Cardiac septum (tissue), 1 donor: Measurements from ENCODE around the gene FSD1. TPM values are rescaled to one million over a fixed set of nuclear protein-coding genes. Genes with fewer than 3 reads are reported as not detected.
"Not testable (repeated sequence)": the region's sequence is repeated elsewhere in the genome, so short reads cannot be mapped to it uniquely, and the experiment has no call there.

Experiments
- DNase-seq: peaks from one replicate; pipeline ENCODE4 v3.0.0-alpha.2; 2020; ENCODE audit warnings: low spot score
- intact Hi-C: fragments of 100-400 bp; cut with DNase I; formaldehyde crosslinking; loops from one replicate; pipeline ENCODE4 v1.14.0; 2022
- total RNA-seq: library from RNA; stranded (reverse); fragmentation: NEBNext Ultra II Directional; extraction: Animal tissue kit (Norgen Biotek cat#: 25700); gene quantifications from one replicate; pipeline ENCODE4 v1.2.1, GENCODE V29; 2021
- donor health status: DM: no; HTN: no; CAD: no.

Gene FSD1
- total RNA-seq, 1 donor from 2014 or later, result 0.24 TPM

DNA sequence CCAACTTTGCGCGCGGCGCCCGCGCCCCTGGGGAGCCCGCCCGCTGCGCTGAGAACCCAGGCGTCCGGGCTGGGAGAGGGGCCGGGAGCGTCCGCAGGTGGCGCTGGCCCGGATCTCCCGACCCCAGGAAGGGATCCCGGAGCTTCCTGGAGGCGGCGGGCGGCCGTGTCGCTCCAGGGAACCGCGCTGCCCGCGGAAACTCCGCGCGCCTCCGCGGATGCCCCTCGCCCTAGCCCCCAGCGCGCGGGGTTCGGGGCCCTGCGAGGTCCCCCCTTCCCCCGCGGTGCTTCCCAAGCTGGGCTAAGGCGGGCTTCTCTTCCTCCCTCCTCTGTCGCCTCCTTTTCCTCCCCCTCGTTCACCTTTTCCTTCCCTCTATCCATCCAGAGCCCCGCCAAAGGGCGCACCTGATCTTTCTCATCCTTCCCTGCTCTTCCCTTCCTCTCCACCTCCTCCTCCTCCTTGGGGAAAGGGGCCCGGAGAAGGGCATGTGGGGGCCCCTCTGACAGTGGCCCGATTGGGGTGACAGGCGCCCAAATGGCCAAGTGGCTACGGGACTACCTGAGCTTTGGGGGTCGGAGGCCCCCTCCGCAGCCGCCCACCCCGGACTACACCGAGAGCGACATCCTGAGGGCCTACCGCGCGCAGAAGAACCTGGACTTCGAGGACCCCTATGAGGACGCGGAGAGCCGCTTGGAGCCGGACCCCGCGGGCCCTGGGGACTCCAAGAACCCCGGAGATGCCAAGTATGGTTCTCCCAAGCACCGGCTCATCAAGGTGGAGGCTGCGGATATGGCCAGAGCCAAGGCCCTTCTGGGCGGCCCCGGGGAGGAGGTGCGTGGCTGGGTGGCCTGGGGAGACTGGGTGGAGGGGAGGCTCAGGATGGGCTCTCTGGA is 24.6 kb upstream of the FSD1 start:
- intact Hi-C loops, result no loop called here
- no peak for DNase-seq

DNA sequence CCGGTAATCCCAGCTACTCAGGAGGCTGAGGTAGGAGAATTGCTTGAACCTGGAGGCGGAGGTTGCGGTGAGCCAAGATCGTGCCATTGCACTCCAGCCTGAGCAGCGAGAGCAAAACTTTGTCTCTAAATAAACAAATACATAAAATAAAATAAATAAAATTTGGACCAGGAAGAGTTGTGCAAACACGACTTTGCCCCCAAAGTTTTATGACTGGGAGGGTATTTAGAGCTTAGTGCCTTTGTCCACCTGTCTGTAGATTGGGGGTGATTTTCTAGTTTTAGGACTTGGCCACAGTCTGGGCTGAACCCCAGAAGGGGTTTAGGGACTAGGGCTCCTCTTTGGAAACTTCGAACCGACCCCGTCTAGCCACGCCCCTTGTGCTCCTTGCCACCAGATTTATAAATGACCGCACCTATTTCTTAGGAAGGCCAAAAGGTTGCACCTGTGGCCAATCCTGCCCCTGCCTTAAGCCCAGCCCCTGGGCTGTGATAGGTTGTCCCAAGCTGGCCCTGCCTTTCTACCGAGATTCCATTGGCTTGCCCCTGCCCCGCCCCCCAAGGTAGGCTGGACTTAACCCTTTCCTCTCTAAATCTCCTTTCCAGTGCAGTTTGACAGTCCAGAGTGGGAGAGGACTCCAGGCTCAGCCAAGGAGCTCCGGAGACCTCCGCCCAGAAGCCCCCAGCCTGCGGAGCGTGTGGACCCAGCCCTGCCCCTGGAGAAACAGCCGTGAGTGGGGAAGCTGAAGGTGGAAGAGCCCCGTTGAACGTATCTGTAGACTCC is 20.0 kb upstream of the FSD1 start:
- DNase-seq, result no peak
- intact Hi-C loops, result no loop called here

DNA sequence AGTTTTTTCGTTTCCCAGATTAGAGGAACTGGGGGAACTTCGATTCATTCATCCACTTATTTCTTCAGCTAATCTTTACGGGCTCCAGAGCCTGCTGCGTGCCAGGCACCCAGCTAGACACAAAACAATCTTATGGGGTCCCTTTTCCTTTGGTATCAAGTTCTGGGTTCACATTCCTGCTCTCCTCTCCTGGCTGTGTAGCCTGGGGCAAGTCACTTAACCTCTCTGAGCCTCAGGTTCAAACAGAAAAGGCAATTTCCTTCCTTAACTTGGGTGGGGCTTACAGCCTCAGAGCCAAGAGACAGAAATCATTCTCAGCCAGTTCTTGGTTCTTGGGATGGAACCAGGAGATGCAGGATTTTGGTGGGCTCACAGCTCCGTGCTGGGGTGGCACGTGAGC is 19.4 kb upstream of the FSD1 start:
- intact Hi-C loops, result no loop called here
- no peak for DNase-seq

DNA sequence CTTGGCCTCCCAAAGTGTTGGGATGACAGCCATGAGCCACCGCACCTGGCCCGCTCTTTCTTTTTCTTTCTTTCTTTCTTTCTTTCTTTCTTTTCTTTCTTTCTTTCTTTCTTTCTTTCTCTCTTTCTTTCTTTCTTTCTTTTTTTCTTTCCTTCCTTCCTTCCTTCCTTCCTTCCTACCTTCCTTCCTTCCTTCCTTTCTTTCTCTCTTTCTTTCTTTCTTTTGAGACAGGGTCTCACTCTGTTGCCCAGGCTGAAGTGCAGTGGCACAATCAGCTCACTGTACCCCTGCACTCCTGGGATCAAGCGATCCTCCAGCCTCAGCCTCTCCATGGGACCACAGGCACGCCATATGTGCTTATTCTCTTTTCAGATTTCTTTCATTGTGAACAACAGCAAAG is 18.3 kb upstream of the FSD1 start:
- DNase-seq, intact Hi-C loops: not testable (repeated sequence)

DNA sequence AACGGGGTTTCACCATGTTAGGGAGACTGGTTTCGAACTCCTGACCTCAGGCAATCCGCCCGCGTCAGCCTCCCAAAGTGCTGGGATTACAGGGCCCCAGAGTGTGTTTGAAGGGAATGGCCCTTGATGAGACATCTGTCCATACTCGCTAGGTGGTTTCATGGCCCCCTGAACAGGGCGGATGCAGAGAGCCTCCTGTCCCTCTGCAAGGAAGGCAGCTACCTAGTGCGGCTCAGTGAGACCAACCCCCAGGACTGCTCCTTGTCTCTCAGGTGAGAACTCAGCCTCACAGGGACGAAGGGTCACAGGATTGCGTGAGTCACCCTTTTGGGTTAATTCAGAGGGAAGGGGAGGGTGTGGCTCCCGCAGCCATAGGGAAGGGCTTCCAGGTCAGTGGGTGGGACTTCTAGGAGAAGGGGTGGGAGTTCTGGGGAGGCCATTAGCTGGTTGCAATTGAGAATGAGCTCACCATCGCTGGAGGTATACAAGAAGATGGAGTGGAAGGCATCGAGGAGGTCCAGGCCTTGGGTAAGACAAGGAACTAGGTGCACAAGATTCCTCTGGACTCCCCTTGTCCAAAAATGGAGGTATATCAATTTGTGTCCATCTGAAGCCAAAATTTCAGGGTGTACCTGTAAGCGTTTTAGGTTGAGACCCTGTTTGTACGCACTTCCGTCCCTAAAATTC is 16.2 kb upstream of the FSD1 start:
- intact Hi-C loops, result no loop called here
- no peak for DNase-seq

DNA sequence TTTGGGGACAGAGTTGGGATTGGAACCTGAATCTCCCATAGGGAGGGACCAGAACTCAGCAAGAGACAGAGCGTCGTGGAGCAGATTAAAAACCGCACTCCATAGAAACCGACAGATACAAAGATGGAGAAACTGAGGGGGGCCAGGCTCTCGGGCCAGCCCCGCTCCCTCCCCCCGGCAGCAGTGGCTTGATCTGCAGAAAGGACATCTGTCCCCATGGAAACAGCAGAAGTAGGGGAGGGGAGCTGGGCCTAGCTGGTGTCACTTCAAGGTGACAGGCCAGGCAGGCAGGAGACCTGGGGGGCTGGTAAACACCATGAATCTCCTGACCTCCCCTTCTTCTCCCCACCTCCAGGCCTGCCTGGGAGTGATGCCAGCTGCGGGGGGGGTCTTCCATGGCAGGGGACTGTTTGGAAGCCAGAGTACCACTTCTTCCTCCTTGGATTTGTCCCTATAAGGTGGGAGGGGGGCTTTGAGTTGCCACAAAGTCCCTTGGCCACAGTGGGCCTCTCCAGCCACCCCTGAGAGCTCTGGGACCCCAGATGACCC is 13.1 kb upstream of the FSD1 start:
- intact Hi-C loops, result no loop called here

DNA sequence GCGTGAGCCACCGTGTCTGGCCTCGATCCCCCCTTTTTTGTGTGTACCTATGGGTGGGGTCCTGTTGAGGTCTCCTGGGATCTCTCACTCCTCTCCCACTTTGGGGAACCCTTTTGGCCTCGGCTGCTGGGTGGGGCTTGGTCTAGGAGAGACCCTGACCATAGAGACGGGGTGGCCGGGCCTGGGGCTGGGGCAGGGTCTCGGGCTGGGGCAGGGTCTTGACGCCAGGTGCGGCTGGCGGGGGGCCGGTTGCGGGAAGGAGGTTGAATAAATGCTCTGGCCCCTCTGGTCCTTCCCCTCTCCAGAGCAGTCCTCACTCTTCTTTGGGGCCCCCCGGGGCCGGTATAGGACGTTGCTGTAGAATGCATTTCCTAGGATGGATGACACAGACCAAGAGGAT is 11.9 kb upstream of the FSD1 start:
- intact Hi-C loops, result no loop called here
- DNase-seq, result no peak

More for the DNA sequence above, 13.1 kb upstream of the FSD1 start:
- no peak for DNase-seq

DNA sequence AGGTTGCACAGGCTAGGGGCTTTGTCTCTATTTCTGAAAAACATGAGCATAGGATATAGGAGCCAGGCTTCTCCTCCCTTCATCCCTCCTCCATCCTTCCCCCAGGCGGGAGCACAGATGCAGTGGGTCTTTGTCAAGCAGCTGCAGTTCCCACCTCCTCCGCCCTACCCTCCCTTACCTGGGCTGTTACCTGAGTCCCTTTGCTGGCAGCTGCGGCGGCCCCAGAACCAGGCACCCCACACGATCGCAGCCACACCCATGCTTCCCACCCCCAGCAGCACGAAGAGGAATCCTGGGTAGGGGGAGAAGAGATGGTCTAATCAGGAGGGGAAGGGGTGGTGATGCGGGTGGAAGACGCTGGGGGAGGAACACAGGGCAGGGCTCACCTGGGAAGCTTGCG is 10.0 kb upstream of the FSD1 start:
- intact Hi-C loops, result no loop called here
- no peak for DNase-seq

DNA sequence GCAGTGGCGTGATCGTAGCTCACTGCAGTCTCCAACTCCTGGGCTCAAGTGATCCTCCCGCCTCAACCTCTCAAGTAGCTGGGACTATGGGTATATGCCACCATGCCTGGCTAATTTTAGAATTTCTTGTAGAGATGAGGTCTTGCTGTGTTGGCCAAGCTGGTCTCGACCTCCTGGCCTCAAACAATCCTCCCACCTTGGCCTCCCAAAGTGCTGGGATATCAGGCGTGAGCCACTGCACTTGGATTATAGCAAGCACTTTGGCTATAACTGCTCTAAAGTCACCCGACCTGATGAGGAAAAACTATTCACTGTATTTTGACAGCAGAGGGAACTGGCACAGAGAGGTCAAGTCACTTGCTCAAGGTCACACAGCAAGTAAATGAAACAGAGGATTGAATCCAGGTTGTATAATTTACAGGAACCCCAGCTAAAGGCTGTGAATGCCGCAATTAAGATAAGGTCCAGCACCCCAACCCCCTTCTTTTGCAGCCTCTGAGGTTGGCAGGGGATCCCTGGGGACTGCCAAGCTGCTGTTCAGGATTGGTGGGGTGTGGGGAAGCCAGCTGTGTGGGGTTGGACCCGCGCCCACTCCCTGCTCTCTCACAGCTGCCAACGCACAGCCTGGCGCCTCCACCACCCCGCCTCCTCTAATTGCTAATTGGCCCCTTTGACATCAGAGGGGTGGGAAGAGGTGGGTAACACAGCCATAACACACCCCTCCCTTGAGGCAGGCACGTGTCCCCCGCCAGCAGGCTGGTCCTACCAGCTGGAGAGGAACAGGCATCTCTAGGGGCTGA is 8.2 kb upstream of the FSD1 start:
- intact Hi-C loops, result no loop called here
- no peak for DNase-seq

DNA sequence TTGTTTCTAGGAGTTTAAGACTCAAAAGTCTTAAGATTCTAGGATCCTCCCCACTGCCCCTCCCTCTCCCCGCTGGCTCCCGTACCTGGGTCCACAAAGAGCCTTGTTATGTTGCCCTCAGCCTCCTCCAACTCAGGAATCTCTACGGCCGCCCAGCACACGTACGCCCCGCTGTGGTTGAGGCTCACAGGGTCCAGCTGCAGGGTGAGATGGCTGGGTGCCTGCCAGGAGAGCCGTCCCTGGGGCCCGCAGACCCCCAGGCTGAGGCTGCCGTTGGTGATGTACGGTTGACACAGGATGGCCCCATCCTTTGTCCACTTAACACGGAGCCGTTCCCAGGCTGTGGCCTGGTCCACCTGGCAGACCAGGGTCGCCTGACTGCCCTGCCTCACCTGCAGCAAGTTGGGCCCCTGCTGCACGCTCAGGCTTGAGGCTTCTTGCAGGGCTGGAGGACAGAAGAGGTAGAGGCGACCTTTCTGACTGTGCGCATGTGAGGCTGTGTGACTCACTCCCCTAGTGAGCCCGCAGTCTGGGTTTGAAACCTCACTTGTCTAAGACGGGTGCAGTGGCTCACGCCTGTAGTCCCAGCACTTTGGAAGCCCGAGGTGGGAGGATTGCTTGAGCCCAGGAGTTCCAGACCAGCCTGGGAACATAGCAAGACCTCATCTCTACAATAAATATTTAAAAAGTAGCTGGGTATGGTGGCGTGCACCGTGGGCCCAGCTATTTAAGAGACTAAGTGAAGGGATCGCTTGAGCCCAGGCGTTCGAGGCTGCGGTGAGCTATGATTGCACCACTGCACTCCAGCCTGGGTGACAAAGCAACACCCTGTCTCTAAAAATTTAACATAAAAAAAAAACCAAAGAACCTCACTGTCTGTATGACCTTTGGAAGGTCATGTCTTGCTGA is 6.2 kb upstream of the FSD1 start:
- no peak for DNase-seq
- intact Hi-C loops, result no loop called here

DNA sequence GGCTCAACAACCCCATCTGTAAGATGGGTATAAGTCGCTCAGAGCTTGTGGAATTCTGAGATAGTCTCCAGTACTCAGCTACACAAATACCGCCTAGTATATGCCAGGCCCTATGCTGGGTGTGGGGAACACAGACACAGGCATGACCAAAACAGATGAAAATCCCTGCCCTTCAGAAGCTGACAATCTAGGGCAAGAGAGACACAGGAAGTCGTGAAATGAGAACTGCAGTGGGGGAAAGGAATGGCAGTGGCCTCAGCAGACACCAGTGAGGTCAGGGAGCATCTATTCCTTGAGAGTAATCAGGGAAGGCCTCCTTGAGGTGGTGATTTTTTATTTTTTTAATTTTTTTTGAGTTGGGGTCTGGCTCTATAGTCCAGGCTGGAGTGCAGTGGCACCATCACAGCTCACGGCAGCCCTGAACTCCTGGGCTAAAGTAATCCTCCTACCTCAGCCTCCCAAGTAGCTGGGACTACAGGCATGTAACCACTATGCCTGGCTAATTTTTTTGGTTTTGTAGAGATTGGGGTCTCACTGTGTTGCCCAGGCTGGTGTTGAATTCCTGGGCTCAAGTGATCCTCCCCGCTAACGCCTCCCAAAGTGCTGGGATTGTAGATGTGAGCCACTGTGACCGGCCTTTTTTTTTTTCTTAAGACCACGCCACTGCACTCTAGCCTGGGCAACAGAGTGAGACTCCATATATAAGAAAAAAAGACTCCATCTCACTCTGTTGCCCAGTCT is 5.4 kb upstream of the FSD1 start:
- intact Hi-C loops, result no loop called here
- no peak for DNase-seq

DNA sequence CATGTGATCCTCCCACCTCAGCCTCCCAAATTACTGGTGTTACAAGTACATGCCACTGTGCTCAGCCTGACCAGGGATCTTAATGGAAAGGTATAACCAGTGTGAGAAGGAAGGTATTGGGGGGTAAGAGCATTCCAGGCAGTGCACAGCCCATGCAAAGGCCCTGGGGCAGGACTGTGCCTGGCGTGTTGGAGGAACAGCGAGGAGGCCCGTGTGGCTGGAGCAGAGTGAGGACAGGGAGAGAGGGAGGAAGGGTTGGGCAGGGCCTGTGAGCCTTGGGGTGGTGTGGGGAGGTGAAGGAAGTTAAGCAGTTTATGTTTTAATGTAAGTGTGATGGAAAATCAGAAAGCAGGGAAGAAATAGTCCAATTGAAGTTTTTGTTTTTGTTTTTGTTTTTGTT is 3.8 kb upstream of the FSD1 start:
- intact Hi-C loops, result no loop called here

DNA sequence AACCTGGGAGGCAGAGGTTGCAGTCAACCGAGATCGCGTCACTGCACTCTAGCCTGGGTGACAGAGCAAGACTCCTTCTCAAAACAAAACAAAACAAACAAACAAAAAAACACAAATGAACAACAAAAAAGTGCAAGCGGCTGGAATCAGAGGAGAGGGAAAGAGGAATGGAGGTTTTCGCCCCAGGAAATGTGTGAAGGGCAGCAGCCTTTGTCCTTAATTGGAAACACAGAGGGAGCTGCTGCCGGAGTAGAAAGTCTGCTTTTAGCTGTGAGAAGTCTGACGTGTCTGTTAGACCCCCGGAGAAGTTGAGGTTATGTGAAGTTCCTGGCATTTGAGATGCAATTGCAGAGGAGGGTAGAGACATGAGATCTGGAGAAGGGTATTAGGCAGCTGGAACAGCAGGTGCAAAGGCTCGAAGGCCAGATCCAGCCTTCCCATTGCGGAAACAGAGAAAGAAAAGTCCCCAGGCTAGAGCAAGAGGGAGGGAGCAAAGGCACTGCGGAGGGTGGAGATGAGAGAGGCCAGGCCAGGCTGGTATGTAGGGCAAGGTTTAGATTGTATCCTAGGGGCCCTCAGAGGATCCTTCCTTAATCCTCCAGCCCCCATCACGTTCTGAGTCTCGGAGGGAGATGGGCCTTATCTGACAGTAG is 2.7 kb upstream of the FSD1 start:
- DNase-seq, result no peak
- intact Hi-C loops, result no loop called here

More for the DNA sequence above, 3.8 kb upstream of the FSD1 start:
- no peak for DNase-seq

DNA sequence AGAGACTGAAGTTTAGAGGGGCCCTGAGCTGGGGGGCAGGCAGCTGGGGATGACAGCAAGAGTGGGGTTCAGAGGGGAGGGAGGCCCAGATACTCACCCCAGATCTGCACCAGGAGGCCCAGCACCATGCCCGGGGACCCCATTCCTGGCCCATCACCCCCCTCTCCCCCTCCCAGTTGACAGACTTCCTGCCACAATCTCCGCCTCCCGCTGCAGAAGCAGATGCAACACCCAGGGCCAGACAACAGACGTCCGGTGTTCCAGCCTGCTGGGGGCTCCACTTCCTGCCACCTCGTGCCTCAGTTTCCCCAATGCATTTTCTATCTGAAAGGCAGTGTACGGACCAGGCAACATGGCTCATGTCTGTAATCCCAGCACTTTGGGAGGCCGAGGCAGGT is 2.2 kb upstream of the FSD1 start, which contains the start of gene TMIGD2:
Gene TMIGD2, minus strand, starts transcription at position 147 of the 398 bp plus-strand sequence. Its CDS starts 4 bp downstream, at position 143.
- intact Hi-C loops, result no loop called here
- DNase-seq, result no peak

DNA sequence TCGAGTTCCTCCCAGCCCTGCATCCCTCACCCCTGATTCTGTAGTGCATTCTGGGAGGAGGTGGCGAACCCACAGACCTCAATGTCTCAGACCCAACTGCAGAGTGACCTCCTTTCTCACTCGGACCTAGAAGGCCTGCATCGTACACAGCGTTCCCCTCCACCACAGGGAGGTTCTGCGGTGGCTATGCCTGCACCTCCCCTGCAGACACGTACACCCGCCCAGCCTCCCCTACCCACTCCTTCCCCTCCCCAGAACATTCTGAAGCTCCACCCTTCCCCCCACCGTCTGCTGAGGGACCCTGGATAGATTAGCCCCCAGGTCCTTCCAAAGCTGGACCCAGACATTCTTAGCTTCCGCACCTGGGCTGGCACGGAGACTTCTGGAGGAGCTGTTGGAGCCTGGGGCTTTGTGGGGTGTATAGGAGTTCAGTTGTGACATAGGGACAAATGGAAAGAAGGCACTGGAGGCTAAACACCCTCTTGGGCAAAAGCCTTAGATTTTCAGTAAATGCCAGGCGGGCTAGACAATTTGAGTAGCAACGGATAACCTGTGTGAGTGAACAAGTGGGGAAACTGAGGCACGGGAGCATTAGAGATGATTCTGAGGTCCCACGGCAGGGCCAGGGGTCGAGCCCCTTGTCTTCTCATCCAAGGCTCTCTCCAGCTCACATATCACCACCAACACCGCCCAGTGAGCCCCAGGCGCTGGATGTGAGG is 420 bp upstream of the FSD1 start:
- DNase-seq, result no peak
- intact Hi-C loops, result no loop called here

DNA sequence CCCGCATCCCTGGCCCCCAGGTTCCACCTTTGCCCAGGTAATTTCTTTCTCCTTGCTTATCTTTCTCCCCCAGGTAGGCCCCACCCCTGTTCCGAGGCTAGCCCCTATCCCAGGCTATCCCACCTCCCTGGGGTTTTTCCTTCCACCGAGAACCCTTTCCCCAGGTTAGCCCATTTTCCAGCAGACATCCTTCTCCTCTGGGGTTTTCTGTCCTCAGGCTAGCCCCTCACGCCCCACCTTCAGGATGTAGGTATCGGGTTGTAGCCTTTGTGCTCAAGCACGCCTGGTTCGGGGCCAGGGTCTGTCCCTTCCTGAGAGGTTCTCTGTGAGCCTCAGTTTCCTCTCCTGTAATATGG is 837 bp downstream of the FSD1 start:
- intact Hi-C loops, result no loop called here

More for the DNA sequence above, 837 bp downstream of the FSD1 start:
- no peak for DNase-seq
